ENCODE data around the gene ZMIZ1.

DNA sequence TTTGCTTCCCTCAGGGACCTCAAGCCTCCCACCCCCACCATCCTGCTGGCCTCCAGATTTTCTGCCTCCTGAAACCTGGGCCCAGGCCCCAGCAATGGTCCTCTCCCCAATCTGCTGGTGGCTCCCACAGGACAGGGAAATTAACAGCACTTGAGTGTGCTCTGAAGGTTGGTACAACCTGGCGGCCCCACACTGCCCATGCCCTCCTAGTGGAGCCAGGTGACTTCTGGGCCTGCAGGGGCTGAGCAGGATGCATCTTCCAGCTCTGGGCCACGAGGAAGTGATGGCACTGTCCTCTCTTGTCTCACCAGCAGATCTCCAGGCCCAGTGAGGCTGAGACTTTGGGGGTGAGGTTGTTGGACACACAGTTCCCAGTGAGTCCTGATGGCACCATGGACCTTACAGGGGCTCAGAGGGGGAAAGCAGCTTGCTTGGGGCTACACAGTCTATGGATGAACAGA is 3.6 kb upstream of the ZMIZ1 start:
- TF ChIP-seq, protein P1, sequence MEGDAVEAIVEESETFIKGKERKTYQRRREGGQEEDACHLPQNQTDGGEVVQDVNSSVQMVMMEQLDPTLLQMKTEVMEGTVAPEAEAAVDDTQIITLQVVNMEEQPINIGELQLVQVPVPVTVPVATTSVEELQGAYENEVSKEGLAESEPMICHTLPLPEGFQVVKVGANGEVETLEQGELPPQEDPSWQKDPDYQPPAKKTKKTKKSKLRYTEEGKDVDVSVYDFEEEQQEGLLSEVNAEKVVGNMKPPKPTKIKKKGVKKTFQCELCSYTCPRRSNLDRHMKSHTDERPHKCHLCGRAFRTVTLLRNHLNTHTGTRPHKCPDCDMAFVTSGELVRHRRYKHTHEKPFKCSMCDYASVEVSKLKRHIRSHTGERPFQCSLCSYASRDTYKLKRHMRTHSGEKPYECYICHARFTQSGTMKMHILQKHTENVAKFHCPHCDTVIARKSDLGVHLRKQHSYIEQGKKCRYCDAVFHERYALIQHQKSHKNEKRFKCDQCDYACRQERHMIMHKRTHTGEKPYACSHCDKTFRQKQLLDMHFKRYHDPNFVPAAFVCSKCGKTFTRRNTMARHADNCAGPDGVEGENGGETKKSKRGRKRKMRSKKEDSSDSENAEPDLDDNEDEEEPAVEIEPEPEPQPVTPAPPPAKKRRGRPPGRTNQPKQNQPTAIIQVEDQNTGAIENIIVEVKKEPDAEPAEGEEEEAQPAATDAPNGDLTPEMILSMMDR (conservative IDR thresholded peaks at IDR 0.05; ENCODE audit: low read depth, low read length), result no peak
- TF ChIP-seq EZH2 (IDR thresholded peaks at IDR 0.05; ENCODE audit: borderline replicate concordance, low read depth, low read length, poor library complexity, severe bottlenecking), result no peak
